Transverse colon (tissue), 4 donors: ENCODE measurements around the gene IFITM5.

Experiments used
- POLR2AphosphoS5 ChIP-seq, 3 donors: sonication (generic); formaldehyde crosslinking; IDR thresholded peaks; one replicate each; pipeline ENCODE4 v1.6.1; 2016; ENCODE audit warnings: antibody characterized with exemption in 3 of 3
- TF ChIP-seq, protein P1 (sequence below), 5 experiments: fragments of 200-600 bp in 3 of 5; fragments of 450-650 bp in 2 of 5; sonication (generic) in 3 of 5; IDR thresholded peaks; 1 replicate in 2 of 5; 2 replicates in 3 of 5; pipeline ENCODE4 v1.5.1; 2016 to 2017; ENCODE audit warnings: antibody characterized with exemption in 5 of 5, inconsistent platforms in 3 of 5, mild to moderate bottlenecking in 2 of 5, moderate library complexity in 1 of 5

GRCh38 chr11:283405-284104 lies 15.8 kb downstream of the IFITM5 start:
- TF ChIP-seq, protein P1, sequence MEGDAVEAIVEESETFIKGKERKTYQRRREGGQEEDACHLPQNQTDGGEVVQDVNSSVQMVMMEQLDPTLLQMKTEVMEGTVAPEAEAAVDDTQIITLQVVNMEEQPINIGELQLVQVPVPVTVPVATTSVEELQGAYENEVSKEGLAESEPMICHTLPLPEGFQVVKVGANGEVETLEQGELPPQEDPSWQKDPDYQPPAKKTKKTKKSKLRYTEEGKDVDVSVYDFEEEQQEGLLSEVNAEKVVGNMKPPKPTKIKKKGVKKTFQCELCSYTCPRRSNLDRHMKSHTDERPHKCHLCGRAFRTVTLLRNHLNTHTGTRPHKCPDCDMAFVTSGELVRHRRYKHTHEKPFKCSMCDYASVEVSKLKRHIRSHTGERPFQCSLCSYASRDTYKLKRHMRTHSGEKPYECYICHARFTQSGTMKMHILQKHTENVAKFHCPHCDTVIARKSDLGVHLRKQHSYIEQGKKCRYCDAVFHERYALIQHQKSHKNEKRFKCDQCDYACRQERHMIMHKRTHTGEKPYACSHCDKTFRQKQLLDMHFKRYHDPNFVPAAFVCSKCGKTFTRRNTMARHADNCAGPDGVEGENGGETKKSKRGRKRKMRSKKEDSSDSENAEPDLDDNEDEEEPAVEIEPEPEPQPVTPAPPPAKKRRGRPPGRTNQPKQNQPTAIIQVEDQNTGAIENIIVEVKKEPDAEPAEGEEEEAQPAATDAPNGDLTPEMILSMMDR (IDR thresholded peaks at IDR 0.05), result no peak
- TF ChIP-seq POLR2AphosphoS5 (IDR thresholded peaks at IDR 0.05), result no peak
